Measurements from ENCODE around the gene SLC1A2. TPM values are rescaled to one million over a fixed set of nuclear protein-coding genes. Genes with fewer than 3 reads are reported as not detected.

Gene SLC1A2
- total RNA-seq, 1 experiment from 2014 or later: 0.50 TPM

DNA sequence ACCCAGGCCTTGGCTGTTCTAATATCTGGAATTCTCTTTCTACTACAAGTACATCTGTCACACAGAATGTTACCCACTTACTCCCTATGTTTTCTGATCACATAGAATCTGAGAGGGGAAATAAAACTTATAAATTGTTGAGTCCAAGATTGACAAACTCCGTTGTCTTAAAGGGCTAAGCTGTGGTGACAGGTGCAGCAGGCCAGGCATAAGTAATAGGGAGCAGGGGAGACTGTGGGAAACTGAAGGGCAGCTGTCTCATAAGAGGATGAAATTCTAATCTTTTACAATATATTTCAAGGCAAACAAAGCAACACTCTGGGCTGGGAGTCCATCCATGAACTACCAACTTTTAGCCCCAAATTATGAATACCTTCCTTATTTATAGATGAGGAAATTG is 133.9 kb downstream of the SLC1A2 start:
- H3K23me2 ChIP-seq (ENCODE audit: insufficient read length, low read depth, low read length, poor library complexity, severe bottlenecking): no peaks in the 10 kb centered on the region
- Mint-ChIP-seq H3K27me3 (ENCODE audit: low read depth) (peaks cover 4% of the 10 kb centered on the region; the same call in 1 of the 2 replicates), H3K9me3 (no peaks in the 10 kb centered on the region), H3K4me1 (no peaks in the 10 kb centered on the region), H3K27ac (no peak overlapping the region), H3K4me3 (no peak overlapping the region), H3K36me3 (ENCODE audit: insufficient read depth in 1 of 3, low read depth in 3 of 3) (no peaks in the 10 kb centered on the region)
- H2BK5ac ChIP-seq (ENCODE audit: insufficient read length, low read length): no peak overlapping the region
- H3K9ac ChIP-seq (ENCODE audit: extremely low read depth, insufficient read length, low read length): no peak overlapping the region
- no peak overlapping the region for H4K5ac ChIP-seq (ENCODE audit: insufficient read length, low read depth, low read length)
- no peak overlapping the region for H3K14ac ChIP-seq (ENCODE audit: insufficient read depth, low read length)
- H3K79me2 ChIP-seq (ENCODE audit: insufficient read depth, low read length): no peaks in the 10 kb centered on the region
- WGBS (ENCODE audit: extremely low coverage, insufficient read length, low lambda C conversion rate): no CpG with 5 or more reads among the region's 1 CpG
- no peak overlapping the region for H2AFZ ChIP-seq (ENCODE audit: low read length)
- H2BK20ac ChIP-seq (ENCODE audit: low read depth, low read length, poor library complexity, severe bottlenecking): no peak overlapping the region
- no peak overlapping the region for H3K4ac ChIP-seq (ENCODE audit: low read depth, low read length)
- H3K27me3 ChIP-seq (ENCODE audit: insufficient read depth, low read length): no peaks in the 10 kb centered on the region
- no peak overlapping the region for H4K8ac ChIP-seq (replicated peaks; ENCODE audit: insufficient read length, low read depth, low read length)
- no peaks in the 10 kb centered on the region for H3K9me3 ChIP-seq (ENCODE audit: control insufficient read depth, low read depth, low read length)
- H3K23ac ChIP-seq (ENCODE audit: insufficient read length, low read depth, low read length): no peak overlapping the region
- H3K56ac ChIP-seq (ENCODE audit: insufficient read length, low read depth, low read length): no peak overlapping the region
- no peak overlapping the region for H2BK120ac ChIP-seq (ENCODE audit: low read depth, low read length, poor library complexity, severe bottlenecking)
- H3K4me1 ChIP-seq (ENCODE audit: insufficient read depth, low read length): no peaks in the 10 kb centered on the region
- no peak overlapping the region for H3T11ph ChIP-seq (ENCODE audit: low read length)
- DNase-seq: no peak
- no peak overlapping the region for H2AK5ac ChIP-seq (ENCODE audit: insufficient read length, low read length)
- H4K91ac ChIP-seq (ENCODE audit: insufficient read length, low read depth, low read length): no peak overlapping the region
- no peak overlapping the region for H3K18ac ChIP-seq (ENCODE audit: insufficient read length, low read depth, low read length)
- no peaks in the 10 kb centered on the region for H4K20me1 ChIP-seq (ENCODE audit: control insufficient read depth, insufficient read depth, insufficient read length)
- H3K79me1 ChIP-seq (ENCODE audit: insufficient read depth, low read depth, low read length, poor library complexity, severe bottlenecking): no peaks in the 10 kb centered on the region
- H2BK12ac ChIP-seq (ENCODE audit: insufficient read length, low read depth, low read length): no peak overlapping the region
- TF ChIP-seq, protein P1, sequence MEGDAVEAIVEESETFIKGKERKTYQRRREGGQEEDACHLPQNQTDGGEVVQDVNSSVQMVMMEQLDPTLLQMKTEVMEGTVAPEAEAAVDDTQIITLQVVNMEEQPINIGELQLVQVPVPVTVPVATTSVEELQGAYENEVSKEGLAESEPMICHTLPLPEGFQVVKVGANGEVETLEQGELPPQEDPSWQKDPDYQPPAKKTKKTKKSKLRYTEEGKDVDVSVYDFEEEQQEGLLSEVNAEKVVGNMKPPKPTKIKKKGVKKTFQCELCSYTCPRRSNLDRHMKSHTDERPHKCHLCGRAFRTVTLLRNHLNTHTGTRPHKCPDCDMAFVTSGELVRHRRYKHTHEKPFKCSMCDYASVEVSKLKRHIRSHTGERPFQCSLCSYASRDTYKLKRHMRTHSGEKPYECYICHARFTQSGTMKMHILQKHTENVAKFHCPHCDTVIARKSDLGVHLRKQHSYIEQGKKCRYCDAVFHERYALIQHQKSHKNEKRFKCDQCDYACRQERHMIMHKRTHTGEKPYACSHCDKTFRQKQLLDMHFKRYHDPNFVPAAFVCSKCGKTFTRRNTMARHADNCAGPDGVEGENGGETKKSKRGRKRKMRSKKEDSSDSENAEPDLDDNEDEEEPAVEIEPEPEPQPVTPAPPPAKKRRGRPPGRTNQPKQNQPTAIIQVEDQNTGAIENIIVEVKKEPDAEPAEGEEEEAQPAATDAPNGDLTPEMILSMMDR (conservative IDR thresholded peaks at IDR 0.05): no peak
- no peak overlapping the region for H3K4me2 ChIP-seq (ENCODE audit: insufficient read depth, insufficient read length, low read length)
- no peak overlapping the region for H3K27ac ChIP-seq (ENCODE audit: insufficient read length, low read depth, low read length)
- no peak overlapping the region for H2BK15ac ChIP-seq (ENCODE audit: low read depth, low read length)

Data from H9 (cell line).